HG02970 (cell line): Measurements from ENCODE around the gene PMS1.
"Not testable (repeated sequence)": the region's sequence is repeated elsewhere in the genome, so short reads cannot be mapped to it uniquely, and the experiment has no call there.

Source experiments
- ATAC-seq: cut with Tn5 transposase; IDR thresholded peaks from one replicate; pipeline ENCODE4 v1.9.1; 2021; ENCODE audit warnings: mild to moderate bottlenecking, moderate library complexity, moderate number of reproducible peaks; ENCODE audit not compliant: unreplicated experiment, low FRiP score

Gene PMS1

DNA sequence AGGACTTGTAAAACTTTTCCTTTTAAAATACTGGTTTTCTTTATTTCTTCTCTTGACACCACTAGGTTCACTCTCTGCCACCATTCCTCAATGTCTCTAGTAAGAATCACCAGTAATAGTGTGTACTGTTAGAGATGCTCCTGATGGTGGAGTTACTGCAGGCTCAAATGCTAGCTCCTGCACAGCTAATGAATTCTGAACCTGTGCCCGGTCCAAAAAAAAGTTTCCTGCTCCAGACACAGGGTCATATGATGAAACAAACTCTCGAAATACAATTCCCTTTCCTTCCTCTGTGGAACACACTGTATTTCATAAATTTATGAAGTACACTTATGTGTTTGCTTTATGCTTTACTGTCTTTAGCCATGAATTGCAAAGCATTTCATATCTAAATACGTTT lies 19.2 kb downstream of the PMS1 start:
- ATAC-seq: no peak

DNA sequence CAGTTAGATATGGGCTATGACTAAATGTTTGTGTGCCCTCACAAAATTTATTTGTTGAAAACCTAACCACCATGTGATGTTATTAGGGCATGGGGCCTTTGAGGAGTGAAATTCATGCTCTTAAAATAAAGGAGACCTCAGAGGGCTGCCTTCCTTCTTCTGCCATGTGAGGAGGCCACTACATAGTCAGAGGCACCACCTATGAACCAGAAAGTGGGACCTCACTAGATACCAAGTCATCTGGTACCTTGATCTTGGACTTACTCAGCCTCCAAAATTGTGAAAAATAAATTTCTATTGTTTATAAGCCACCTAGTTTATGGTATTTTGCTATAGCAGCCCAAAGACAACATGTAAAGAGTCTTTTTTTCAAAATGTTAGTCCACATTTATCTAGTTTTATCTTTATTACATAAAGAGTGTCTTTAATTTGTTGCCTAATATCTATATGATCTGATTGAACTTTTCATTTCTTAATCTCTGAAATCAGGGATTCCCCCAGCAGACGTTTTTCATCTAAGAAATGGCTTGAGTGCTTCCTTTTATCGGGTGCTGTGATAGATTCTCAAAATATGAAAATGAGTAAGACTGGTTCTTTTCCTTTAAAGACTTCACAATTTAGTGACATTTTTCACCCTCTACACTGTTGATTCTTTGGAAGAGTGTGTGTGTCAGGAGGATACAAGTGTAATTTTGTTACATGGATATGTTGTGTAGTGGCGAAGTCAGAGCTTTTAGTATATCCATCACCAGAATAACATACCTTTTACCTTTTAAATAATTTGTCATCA lies 34.2 kb downstream of the PMS1 start:
- ATAC-seq: no peak

DNA sequence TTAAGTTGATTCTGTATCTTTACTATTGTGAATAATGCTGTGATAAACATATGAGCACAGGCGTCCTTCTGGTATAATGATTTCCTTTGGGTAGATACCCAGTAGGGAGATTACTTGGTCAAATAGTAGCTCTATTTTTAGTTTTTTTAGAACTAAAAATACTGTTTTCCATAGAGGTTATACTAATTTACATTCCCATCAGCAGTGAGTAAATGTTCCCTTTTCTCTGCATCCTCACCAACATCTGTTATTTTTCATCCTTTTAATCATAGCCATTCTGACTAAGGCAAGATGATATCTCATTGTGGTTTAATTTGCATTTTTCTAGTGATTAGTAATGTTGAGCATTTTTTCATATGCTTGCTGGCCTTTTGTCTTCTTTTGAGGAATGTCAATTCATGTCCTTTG lies 35.1 kb downstream of the PMS1 start:
- ATAC-seq: no peak

DNA sequence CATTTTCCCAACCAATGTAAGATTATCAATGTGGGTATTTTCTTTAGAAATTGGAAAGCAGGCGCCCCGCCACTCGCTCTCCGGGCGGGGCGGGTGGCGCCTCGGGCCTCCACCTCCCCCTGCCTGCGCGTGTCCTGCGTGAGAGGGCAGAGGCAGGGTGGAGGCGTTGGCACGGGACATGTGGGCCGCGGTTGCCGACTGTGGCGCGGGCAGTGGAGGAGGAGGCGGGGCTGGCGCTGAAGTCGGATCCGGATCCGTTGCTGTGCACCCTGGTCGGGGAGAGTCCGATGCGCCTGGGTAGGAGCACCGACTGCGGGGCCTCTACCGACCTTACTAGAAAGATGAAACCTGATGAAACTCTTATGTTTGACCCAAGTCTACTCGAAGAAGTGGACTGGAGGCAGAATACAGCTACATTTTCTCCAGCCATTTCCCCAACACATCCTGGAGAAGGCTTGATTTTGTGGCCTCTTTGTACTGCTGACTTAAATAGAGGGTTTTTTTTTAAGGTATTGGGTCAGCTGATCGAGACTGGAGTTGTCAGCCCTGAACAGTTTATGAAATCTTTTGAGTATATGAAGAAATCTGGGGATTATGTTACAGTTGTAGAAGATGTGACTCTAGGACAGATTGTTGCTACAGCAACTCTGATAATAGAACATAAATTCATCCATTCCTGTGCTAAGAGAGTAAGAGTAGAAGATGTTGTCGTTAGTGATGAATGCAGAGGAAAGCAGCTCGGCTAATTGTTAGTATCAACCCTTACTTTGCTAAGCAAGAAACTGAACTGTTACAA lies 37.9 kb downstream of the PMS1 start:
- ATAC-seq: no peak

DNA sequence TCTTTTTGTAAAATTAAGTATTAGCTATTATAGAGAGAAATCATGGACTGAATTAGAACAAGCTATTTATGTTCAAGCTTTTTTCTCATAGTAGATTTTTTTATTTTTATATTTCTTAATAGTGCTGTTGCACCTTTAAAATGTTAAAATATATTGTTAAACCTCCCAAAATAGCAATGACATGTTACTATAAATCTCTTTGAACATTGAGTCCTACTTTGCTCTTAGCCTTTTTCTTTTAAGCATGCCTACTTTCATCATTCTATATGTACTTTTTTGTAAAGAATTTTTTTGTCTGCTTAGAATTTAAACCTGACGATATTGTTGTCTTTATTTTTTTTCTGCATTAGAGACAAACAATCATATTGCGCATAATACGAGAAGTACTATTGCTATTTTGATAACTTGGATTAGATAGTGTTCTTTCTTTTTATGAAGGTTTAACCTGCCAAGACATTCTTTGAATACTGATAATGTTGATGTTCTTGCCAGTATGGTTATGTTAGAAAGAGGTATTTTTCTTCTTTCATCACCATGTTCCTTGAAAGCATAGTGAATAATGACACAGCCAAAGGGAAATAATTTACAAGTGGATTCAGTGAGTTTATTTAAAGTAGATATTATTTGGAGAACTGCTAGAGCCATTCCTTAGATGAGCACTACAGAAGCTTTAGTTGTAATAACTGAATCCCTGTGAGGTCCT lies 40.6 kb downstream of the PMS1 start:
- ATAC-seq: no peak

DNA sequence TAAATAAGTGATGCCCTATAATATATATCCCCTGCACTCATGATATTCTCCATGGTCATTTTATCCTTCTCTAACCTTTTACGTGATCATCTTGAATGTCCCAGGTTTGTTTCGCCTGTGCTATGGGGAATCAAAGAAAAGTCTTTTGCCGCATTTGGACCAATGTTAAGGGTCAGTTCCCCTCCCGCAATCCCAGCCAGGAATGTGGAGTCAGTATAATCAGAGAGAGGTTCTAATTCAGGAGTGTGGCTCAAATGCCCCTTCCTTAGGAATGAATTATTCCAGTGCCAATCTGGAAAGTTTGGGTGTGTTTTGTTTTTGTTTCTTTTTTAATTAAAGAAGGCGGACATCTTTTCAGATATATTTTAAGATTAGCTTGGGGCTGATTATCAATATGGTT lies 41.8 kb downstream of the PMS1 start:
- no peak for ATAC-seq

DNA sequence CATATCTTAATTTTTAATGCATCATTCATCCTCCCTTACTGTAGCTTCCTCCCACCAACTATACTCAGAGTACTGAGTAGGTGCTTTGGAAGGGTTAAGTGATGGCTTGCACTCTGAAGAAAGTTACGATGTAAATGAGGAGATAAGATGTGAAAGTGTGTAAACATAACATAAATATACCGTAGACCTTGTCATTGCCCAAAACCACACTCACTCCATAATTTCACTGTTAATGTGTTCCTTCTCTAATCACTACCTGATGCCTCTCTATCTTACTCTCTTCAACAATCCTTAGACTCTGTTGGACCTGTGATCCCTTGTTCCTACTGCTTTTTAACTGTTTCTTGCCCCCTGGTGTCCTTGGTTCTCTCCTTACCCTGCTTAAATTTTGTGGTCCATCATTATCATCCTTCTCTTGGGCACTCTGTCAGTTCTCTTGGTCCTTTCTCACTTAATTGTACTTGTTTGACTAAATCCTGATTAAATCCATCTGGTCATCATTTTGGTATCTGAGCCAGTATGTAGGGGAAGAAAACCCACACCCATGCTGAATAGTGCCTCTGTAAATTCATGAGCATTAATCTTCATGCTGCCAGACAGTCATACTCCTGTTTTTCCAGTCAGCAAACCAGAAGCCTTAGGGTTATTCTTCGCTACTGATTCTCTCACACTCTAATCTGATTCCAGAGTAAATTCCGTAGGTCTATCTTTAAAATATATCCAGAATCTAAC lies 45.0 kb downstream of the PMS1 start:
- ATAC-seq: no peak

DNA sequence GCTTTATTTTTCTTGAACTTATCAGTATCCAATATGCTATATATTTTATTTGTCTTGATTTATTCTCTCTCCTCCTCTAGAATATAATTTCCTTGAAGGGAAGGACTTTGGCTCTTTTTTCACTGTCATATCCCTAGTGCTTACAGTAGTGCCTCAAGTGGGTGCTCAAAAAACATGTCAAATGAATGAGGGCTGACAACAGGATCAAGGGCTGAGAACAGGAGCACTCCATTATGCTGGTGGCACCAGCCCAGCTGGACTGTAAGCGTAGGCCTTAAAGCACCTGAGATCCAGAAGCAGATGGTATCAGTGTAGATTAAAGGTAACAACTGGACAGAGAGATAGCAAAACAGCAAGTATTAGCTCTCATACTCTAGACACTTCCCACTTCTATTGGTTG lies 46.3 kb downstream of the PMS1 start:
- ATAC-seq: no peak

DNA sequence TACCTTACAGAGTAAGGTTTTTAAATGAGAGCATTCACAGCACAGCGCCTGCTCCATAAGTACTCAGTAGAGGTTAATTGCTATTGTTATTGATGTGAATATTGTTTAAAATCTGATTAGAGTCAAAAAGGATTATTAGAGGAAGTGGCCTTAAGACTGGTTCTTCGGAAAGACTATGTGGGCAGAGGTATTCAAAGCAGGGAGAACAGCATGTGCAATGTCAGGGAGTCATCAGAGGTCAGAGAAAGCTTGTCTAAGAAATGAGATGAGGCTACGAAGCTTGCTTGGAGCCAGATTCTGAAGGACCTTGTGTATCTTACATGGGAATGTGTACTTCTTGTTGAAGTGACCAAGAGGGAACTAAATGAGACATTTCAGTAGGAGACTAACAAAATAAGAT lies 49.8 kb downstream of the PMS1 start:
- ATAC-seq: no peak

DNA sequence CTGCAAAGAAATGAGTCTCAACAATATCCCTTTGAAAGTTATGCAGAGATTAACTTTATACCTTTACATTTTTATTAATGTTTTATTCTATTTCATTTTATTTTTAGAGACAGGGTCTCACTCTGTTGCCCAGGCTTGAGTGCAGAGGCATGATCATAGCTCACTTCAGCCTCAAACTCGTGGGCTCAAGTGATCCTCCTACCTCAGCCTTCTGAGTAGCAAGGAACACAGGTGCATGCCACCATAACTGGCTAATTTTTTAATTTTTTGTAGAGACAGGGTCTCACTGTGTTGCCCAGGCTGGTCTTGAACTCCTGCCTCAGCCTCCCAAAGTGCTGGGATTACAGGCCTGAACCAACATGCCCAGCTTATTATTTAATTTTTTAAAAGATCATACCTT lies 50.4 kb downstream of the PMS1 start:
- not testable (repeated sequence) for ATAC-seq

DNA sequence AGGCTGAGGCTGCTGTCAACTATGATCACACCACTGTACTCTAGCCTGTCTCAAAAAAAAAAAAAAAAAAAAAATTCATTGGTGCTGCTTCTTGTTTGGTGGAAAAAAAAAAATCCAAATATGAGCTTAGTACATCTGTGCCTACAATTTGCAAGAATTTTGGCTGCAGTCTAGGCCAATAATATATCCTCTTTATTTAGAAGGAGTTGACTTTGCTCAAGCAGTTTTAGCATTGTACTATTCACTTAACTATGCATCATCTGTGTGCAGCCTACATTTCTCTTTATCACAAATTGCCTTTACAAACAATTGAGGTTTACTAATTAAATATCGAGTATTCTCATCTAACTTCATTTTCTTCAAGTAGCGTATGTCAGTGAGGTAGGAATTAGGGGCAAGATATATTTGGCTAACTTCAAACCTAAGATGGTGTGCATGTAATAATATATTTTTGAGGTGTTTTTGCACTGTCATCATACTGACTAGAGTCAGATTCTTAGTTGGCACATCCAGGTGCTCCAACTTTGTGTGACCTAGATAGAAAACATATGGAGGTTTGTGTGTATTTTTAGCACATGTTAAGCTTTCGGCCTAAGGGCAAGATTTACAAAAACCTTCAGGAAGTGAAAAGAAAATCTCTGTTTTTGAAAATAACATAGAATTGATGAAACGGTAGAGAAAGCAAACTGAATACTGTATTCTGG lies 51.8 kb downstream of the PMS1 start:
- ATAC-seq: no peak

DNA sequence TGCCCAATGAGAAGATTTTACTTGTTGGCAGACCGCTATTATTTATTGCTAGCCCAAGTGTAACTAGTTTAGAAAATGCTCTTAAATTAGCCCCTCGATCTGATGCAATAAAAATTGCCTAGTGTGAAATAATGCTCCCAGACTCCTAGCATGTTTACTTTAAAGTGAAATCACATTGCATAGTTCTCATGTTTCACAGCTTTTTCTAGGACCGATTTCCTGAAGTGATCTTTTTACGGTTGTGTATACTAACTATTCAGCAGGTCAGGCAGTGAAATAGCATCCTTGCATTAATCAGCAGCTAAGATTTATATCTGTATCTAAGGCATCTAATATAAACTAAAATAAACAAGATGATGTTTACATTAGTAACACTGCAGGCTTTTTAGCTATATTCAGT lies 52.4 kb downstream of the PMS1 start:
- no peak for ATAC-seq

DNA sequence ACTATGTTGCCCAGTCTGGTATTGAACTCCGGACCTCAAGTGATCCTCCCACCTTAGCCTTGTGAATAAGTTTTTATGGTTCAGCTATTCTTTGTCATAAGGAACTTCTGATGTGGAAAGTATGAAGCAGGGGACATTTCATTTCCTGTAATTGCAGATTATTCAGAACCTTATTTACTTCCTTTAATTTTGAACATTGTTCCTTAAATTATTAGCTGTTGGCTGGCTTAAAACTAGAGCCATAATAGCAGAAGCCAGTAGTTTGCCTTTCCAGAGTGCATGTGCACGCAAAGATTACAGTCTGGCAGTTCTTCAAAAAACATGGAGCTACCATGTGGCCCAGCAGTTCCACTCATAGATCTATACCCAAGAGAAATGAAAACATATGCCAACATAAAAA lies 53.1 kb downstream of the PMS1 start:
- ATAC-seq: no peak

DNA sequence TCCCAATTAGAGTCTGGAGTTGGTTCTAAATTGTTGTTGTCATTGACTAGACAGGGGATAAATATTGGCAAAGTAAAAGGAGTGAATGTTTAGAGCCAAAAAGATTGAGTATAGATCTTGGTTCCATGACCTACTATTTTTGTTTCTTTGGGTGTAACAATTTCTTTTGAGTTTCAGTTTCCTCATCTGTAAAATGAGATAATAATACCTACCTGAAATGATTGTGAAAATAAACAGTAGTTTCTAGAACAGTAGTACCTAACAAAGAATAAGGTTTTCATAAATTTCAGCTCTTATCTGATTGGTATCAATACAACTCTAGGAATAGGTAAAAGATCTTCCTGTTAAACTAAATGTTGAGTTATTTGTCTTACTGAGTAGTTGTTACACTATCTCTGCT lies 56.8 kb downstream of the PMS1 start:
- ATAC-seq: no peak

DNA sequence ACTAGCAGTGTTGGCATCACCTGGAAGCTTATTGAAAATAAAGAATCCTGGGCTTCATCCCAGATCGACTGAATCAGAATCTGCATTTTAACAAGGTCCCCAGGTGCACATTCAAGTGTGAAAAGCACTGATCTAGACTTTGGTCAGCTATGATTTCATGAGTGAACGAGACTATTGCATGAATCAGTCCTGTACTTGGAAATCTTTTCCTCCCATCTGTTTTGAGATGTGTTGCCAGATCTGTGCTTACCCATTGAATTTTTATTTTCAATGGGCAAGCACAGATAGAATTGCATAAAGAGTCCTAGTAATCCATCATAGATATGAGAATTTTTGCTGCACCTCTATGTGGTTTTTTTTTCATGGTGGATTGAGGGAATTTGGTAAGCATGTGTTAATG lies 64.0 kb downstream of the PMS1 start:
- ATAC-seq: no peak

DNA sequence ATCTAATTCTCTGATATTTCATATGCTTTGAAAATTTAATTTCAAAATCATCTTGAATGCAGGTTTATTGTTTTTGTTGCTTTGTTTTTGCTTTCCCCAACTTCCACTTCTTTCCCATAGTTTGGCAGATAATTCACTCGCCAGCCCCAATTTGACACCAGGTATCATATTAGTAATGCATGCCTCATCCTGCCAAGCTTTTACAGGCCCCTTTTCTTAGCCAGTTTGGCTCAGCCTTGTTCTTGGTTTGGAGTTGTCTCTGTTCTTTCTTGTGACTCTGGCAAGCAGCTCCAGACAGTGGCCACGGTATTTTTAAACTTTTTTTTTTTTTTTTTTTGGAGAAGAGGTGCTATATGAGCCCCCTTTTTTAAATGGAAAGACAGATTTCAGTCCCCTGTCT lies 65.3 kb downstream of the PMS1 start:
- no peak for ATAC-seq

DNA sequence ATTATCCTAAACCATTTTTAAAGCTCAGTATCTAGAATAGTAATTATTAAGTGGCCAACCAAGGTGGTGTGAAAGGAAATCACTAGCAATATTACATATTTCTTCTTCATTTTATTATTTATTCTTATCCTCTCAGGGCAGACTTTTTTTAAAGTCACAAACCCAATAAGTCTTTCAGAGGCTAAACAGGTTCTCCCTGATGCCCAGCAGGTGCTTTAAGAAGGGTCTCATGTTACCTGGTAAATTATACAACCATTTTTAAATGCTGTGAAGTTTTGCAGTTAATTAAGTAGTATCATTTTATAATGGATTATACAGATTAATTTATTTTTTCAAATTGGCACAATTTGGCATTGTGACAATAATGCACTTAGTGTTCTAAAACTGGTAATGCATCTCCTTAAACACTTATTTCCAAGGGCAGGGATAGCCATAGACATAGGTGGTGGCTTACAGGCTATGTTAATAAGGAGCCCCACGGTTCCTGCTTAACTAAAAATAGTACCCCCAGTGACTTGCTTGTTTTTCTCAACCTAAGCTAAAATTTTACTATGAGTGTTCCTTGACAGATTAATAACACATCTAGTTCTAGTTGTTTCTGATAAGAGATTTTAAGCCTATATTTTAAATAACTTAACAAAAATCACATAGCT lies 67.0 kb downstream of the PMS1 start:
- no peak for ATAC-seq

DNA sequence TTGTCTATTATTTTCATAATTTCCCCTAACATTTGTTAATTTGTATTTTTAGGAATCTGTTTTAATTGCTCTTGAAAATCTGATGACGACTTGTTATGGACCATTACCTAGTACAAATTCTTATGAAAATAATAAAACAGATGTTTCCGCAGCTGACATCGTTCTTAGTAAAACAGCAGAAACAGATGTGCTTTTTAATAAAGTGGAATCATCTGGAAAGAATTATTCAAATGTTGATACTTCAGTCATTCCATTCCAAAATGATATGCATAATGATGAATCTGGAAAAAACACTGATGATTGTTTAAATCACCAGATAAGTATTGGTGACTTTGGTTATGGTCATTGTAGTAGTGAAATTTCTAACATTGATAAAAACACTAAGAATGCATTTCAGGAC lies 69.9 kb downstream of the PMS1 start:
- ATAC-seq: no peak

DNA sequence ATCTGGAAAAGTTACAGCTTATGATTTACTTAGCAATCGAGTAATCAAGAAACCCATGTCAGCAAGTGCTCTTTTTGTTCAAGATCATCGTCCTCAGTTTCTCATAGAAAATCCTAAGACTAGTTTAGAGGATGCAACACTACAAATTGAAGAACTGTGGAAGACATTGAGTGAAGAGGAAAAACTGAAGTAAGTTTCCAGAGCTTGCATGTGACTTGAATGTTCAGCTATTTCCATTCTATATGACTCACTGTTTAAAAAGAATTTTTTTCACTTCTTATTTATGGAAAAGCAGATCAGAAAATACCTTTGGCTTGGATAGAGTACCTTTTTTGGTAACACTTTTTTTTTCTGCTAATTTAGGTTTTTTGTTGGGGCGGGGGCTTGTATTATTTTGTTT lies 70.7 kb downstream of the PMS1 start:
- no peak for ATAC-seq

DNA sequence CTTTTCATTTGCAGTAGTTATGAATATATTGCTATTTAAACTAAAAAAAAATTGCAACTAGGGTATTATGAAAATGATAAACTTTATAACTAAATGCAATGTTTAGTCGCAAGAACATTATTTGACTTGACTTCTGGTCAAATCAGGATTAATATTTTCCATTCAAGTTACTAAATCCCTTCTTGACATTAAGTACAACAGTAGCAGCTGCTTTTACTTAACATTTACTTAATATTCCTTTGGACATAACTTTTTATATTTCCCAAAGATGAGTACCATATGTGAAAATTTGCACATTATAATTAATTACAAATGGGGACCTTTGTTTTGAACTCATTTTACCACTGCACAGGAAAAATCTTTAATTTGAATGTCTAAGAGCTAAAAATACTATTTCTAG lies 74.0 kb downstream of the PMS1 start:
- no peak for ATAC-seq
